GM12872 (cell line): ENCODE data around the gene CLMN.

Experiments used
- CTCF ChIP-seq: IDR thresholded peaks from 3 replicates; pipeline ENCODE4 v1.5.1; 2011; ENCODE audit warnings: low read depth, mild to moderate bottlenecking, low read length, moderate library complexity; ENCODE audit not compliant: insufficient read depth

The CLMN gene

DNA sequence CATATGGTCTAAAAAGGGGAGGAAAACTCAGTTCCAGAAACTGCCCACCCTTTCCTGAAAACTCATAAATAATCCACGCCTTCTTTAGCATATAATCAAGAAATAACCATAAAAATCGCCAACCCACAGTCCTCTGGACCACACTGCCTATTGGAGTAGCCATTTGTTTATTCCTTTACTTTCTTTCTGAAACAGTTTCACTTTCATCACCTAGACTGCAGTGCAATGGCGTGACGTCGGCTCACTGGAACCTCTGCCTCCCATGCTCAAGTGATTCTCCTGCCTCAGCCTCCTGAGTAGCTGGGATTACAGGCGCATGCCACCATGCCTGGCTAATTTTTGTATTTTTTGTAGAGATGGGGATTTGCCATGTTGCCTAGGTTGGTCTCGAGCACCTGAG lies 44.2 kb downstream of the CLMN start:
- no peak for TF ChIP-seq CTCF

GRCh38 chr14:95274874-95275273 lies 44.8 kb downstream of the CLMN start:
- TF ChIP-seq CTCF, result no peak

DNA sequence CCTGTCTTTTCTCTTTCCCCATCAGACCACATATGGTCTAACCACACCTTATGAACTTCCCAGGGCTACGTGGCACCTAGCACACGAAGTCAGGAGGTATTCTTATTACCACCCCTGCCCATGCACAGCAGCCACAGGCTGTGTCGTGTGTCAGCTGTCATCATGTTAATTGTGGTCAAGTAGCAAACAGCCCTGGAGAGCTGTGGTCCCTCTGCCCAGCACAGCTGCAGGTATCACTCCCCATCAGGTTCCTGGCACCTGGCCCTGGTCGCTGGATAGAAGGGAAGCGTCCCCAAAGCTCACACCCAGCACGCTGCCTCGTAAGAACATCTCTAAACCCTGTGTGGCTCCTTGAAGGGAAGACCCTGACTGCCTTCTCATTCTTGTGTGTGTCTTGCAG lies 45.4 kb downstream of the CLMN start:
- TF ChIP-seq CTCF, result no peak

- no peak for TF ChIP-seq CTCF
Measured at GRCh38 chr14:95273001-95273978, 46.4 kb downstream of the CLMN start.

DNA sequence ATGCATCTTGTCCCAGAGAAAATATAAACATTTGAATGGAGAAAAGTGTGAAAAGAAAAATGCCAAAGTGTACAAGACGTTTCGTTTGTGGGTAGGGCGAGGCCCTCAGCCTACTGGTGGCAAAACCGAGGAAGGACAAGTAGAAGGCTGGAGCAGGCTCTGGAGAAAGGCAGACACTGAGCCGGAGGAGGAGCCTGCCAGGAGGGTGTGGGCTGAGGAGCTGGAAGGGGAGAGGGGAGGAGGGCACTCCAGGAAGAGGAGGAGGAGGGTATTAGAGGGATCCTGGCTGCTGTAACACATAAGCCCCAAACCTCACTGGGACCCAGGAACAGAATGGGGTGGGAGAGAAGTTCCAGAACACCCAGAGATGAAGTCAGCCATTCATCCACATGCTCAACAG lies 47.7 kb downstream of the CLMN start:
- no peak for TF ChIP-seq CTCF

DNA sequence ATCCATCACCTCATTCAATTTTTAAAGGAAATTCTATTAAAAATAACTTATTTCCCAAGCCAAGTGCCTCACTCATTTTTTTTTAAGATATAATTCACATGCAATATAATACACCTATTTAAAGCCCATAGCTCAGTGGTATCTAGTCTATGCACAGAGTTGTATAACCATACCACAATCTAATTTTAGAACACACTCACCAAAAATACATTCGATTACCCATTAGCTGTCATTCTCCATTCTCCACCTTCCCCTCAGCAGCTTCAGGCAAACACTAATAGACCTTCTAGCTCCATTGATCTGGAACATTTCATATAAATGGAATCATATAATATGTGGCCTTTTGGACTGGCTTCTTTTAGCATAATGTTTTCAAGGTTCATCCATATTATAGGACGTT lies 49.5 kb downstream of the CLMN start:
- TF ChIP-seq CTCF, result no peak

- TF ChIP-seq CTCF, result no peak
Measured at GRCh38 chr14:95269493-95269892, 50.2 kb downstream of the CLMN start.
